Measurements from ENCODE around the gene DACH1.

- TF ChIP-seq, protein P1, sequence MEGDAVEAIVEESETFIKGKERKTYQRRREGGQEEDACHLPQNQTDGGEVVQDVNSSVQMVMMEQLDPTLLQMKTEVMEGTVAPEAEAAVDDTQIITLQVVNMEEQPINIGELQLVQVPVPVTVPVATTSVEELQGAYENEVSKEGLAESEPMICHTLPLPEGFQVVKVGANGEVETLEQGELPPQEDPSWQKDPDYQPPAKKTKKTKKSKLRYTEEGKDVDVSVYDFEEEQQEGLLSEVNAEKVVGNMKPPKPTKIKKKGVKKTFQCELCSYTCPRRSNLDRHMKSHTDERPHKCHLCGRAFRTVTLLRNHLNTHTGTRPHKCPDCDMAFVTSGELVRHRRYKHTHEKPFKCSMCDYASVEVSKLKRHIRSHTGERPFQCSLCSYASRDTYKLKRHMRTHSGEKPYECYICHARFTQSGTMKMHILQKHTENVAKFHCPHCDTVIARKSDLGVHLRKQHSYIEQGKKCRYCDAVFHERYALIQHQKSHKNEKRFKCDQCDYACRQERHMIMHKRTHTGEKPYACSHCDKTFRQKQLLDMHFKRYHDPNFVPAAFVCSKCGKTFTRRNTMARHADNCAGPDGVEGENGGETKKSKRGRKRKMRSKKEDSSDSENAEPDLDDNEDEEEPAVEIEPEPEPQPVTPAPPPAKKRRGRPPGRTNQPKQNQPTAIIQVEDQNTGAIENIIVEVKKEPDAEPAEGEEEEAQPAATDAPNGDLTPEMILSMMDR (IDR thresholded peaks at IDR 0.05 in 4 of 5, conservative IDR thresholded peaks at IDR 0.05 in 1 of 5) = no peak
- TF ChIP-seq POLR2A (IDR thresholded peaks at IDR 0.05) = no peak
Measured at GRCh38 chr13:71722206-71722605, 144.8 kb downstream of the DACH1 start.
